Thymus (tissue), 11 donors: Measurements from ENCODE around the gene TRMT2B. TPM values are rescaled to one million over a fixed set of nuclear protein-coding genes. Genes with fewer than 3 reads are reported as not detected.
"Not testable (repeated sequence)": the region's sequence is repeated elsewhere in the genome, so short reads cannot be mapped to it uniquely, and the experiment has no call there.

Source experiments
- DNase-seq, 9 donors: peaks; one replicate each; pipeline ENCODE4 v3.0.0-alpha.2; 2013; ENCODE audit warnings: low spot score in 9 of 9, low read depth in 6 of 9, missing footprints in 1 of 9
- H3K27ac ChIP-seq, 2 donors: one replicate each; pipeline ENCODE4 v1.5.1; 2013; ENCODE audit warnings: control low read depth in 1 of 2, low read depth in 1 of 2, low read length in 1 of 2, mild to moderate bottlenecking in 1 of 2, moderate library complexity in 1 of 2
- H3K27me3 ChIP-seq, 2 donors: one replicate each; pipeline ENCODE4 v1.5.1; 2013; ENCODE audit warnings: low read length in 1 of 2; ENCODE audit not compliant: control insufficient read depth in 2 of 2, insufficient read depth in 1 of 2
- H3K36me3 ChIP-seq, 2 donors: one replicate each; pipeline ENCODE4 v1.5.1; 2013; ENCODE audit warnings: low read length in 1 of 2, mild to moderate bottlenecking in 1 of 2, moderate library complexity in 1 of 2; ENCODE audit not compliant: control insufficient read depth in 2 of 2, insufficient read depth in 2 of 2
- H3K4me1 ChIP-seq, 2 donors: one replicate each; pipeline ENCODE4 v1.5.1; 2013; ENCODE audit warnings: low read length in 2 of 2; ENCODE audit not compliant: control insufficient read depth in 2 of 2, insufficient read depth in 2 of 2
- H3K4me3 ChIP-seq, 2 donors: one replicate each; pipeline ENCODE4 v1.5.1; 2013; ENCODE audit warnings: low read length in 2 of 2, control low read depth in 1 of 2, mild to moderate bottlenecking in 1 of 2
- H3K9me3 ChIP-seq, 2 donors: one replicate each; pipeline ENCODE4 v1.5.1; 2013; ENCODE audit warnings: low read length in 1 of 2, mild to moderate bottlenecking in 1 of 2; ENCODE audit not compliant: control insufficient read depth in 2 of 2, insufficient read depth in 1 of 2
- WGBS: extraction: QIAGEN DNeasy Blood & Tissue Kit; methylation state at CpG from one replicate; pipeline ENCODE4 v1.1.7; 2013; 5-methylcytosine and 5-hydroxymethylcytosine counted together
- polyA plus RNA-seq: library from polyadenylated mRNA; stranded (reverse); fragments of 200-250 nt; gene quantifications from one replicate; pipeline ENCODE4 v1.2.3, GENCODE V29; 2013
- total RNA-seq: library from RNA; stranded (reverse); fragments of 120-200 nt; gene quantifications from one replicate; pipeline ENCODE4 v1.2.4, GENCODE V29; 2013
- donor health status: healthy.

The TRMT2B gene
- total and polyA plus RNA-seq, 2 donors, result 15.3 to 15.7 TPM

DNA sequence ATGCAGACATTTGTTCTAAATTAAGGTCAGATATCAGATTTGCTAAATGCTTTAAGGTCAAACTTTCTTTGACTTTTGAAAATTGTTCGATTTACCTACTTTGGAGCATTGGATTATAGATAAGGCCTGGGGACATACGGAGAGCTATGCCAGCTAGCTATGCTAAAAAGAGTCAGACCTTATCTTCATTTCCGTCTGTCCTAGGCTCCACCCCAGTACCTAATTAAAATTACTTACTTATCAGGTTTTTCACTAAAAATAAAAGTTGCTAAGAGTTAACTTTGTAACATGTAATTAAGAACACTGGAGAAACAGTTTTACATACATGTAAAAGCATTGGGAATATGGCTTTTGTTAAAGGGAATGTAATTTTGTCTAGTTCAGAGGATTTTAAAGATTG, 19.7 kb upstream of the TRMT2B start:
- no peak overlapping the region for H3K27ac ChIP-seq
- no peaks in the 10 kb centered on the region for H3K4me1 ChIP-seq
- no peaks in the 10 kb centered on the region for H3K9me3 ChIP-seq
- no peak for DNase-seq
- H3K27me3 ChIP-seq, result no peaks in the 10 kb centered on the region
- H3K36me3 ChIP-seq, result no peaks in the 10 kb centered on the region
- 95% methylated on average over 3 of the region's 3 CpGs for WGBS
- no peak overlapping the region for H3K4me3 ChIP-seq

- Histone ChIP-seq H3K4me3 (no peak overlapping the region), H3K9me3 (no peaks in the 10 kb centered on the region), H3K4me1 (no peaks in the 10 kb centered on the region), H3K27ac (no peak overlapping the region), H3K36me3 (no peaks in the 10 kb centered on the region), H3K27me3 (no peaks in the 10 kb centered on the region)
- no peak for DNase-seq
Observed at GRCh38 chrX:101062176-101062575, 10.3 kb upstream of the TRMT2B start.

DNA sequence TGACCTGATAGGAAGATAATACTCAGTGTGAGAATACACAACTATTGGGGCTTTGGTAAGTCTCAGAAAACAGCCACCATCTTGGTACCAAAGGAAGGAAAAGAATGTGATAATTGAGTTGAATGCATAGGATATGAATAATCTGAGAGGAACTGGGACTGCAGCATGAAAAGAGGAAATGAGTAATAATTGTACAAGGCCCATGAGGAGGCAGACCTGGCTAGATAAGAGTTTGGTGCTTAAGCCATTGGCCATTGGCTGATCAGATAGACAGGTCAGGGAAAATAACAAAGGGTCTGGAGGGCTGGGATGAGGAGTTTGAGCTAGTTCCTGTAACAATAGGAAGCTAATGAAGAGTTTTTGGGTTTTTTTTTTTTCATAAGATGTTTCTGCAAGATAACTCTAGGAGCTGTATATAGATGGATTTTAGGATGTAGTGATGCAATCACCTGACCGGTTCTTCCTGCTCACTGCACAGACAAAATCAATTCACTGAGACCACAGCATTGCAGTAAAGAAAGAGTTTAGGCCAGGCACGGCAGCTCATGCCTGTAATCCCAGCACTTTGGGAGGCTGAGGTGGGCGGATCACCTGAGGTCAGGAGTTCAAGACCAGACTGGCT, 5.3 kb upstream of the TRMT2B start:
- H3K9me3 ChIP-seq, result no peaks in the 10 kb centered on the region
- 80% methylated on average over 3 of the region's 3 CpGs for WGBS
- H3K4me1 ChIP-seq, result no peaks in the 10 kb centered on the region
- H3K27me3 ChIP-seq, result no peaks in the 10 kb centered on the region
- no peak overlapping the region for H3K27ac ChIP-seq
- no peak for DNase-seq
- H3K36me3 ChIP-seq, result no peaks in the 10 kb centered on the region
- H3K4me3 ChIP-seq, result no peak overlapping the region

DNA sequence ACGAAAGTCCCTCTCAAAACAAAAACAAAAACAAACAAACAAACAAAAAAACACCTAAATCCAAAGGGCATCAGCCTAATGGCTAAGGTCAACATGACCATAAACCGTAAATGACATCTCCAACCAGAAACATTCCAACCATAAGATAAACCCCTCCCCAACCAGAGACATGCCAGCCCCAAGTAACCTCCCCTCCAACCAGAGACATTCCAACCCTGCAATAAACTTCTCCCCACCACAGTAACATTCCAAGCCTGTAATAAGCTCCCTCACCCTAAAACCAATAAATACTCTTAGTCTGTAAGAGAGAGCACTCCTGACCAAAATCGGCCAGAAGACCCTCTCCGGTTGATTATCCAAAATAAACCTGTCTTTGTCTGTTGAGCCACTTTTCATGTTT, 4.6 kb upstream of the TRMT2B start:
- not testable (repeated sequence) for H3K36me3 ChIP-seq, H3K4me3 ChIP-seq, H3K9me3 ChIP-seq, H3K4me1 ChIP-seq, H3K27me3 ChIP-seq, H3K27ac ChIP-seq, DNase-seq
- WGBS, result 95% methylated on average over 4 of the region's 4 CpGs

DNA sequence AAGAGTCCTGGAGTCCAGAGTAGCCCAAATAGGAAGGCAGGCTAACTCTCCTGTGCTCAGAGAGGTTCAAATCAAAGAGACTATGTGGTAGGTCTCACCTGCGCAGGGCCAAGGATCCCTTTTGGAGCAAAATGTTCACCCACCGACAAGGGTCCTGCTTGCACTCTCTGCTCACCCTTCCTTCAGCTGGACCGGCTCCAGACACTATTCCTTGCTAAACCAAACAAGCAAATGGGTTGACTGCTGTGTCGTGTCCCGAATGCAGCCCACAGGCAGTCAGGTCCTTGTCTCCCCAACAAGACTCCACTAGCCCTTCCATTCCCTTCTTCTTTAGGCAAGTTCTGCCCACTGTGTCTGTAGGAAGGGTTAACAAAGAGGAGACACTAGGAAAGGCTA, 760 bp downstream of the TRMT2B start:
- no peaks in the 10 kb centered on the region for H3K27me3 ChIP-seq
- H3K4me3 ChIP-seq, result peak overlapping the region; percentile 64 to 71
- H3K27ac ChIP-seq, result peak overlapping the region; percentile 93 to 96
- peaks cover 0 to 4% of the 10 kb centered on the region in 2 donors for H3K4me1 ChIP-seq
- 24% methylated on average over 5 of the region's 5 CpGs for WGBS
- DNase-seq, result peak in 1 of 9 donors; percentile 2
- H3K36me3 ChIP-seq, result no peaks in the 10 kb centered on the region
- H3K9me3 ChIP-seq, result no peaks in the 10 kb centered on the region

- Histone ChIP-seq H3K9me3 (no peaks in the 10 kb centered on the region), H3K4me3 (no peak overlapping the region), H3K27ac (no peak overlapping the region), H3K27me3 (no peaks in the 10 kb centered on the region), H3K36me3 (peaks cover 28 to 31% of the 10 kb centered on the region in 2 donors), H3K4me1 (no peaks in the 10 kb centered on the region)
- no peak for DNase-seq
- 96% methylated on average over 4 of the region's 4 CpGs for WGBS
Observed at GRCh38 chrX:101040197-101040596, 11.7 kb downstream of the TRMT2B start.

- Histone ChIP-seq H3K36me3 (peaks cover 28 to 30% of the 10 kb centered on the region in 2 donors), H3K4me3 (no peak overlapping the region), H3K4me1 (no peaks in the 10 kb centered on the region), H3K9me3 (no peaks in the 10 kb centered on the region), H3K27me3 (no peaks in the 10 kb centered on the region), H3K27ac (no peak overlapping the region)
- no peak for DNase-seq
Observed at GRCh38 chrX:101037231-101037630, 14.7 kb downstream of the TRMT2B start.

- Histone ChIP-seq H3K4me1 (no peaks in the 10 kb centered on the region), H3K27me3 (no peaks in the 10 kb centered on the region), H3K9me3 (no peaks in the 10 kb centered on the region), H3K4me3 (no peak overlapping the region), H3K27ac (no peak overlapping the region), H3K36me3 (peaks cover 5 to 9% of the 10 kb centered on the region in 2 donors)
- WGBS, result 100% methylated on average over 1 of the region's 1 CpG
- DNase-seq, result no peak
Observed at GRCh38 chrX:101029665-101030064, 22.2 kb downstream of the TRMT2B start.

GRCh38 chrX:101028562-101028961, 23.3 kb downstream of the TRMT2B start:
- H3K4me1 ChIP-seq, result no peaks in the 10 kb centered on the region
- peaks cover 5 to 9% of the 10 kb centered on the region in 2 donors for H3K36me3 ChIP-seq
- H3K27me3 ChIP-seq, result no peaks in the 10 kb centered on the region
- no peak for DNase-seq
- no peaks in the 10 kb centered on the region for H3K9me3 ChIP-seq
- 97% methylated on average over 1 of the region's 1 CpG for WGBS
- H3K27ac ChIP-seq, result no peak overlapping the region
- no peak overlapping the region for H3K4me3 ChIP-seq

- H3K9me3 ChIP-seq, result no peaks in the 10 kb centered on the region
- H3K27me3 ChIP-seq, result no peaks in the 10 kb centered on the region
- H3K4me1 ChIP-seq, result no peaks in the 10 kb centered on the region
- H3K27ac ChIP-seq, result no peak overlapping the region
- H3K4me3 ChIP-seq, result no peak overlapping the region
- no peak for DNase-seq
- peaks cover 13 to 19% of the 10 kb centered on the region in 2 donors for H3K36me3 ChIP-seq
Observed at GRCh38 chrX:101025126-101025525, 26.8 kb downstream of the TRMT2B start.
